IMR-90 (cell line): ENCODE data around the gene SDCCAG8. TPM values are rescaled to one million over a fixed set of nuclear protein-coding genes. Genes with fewer than 3 reads are reported as not detected.
A peak's percentile ranks its signal among the peaks of the same experiment; 100 is the strongest.

Source experiments
- ATAC-seq: fragments of 200-7000 bp; cut with Tn5 transposase; 2 replicates; pipeline ENCODE4 v1.9.1; 2020; ENCODE audit warnings: low read depth, mild to moderate bottlenecking, moderate library complexity
- BruUV-seq: library from RNA; stranded (reverse); fragments of 400-500 nt; replicated peaks from 2 replicates; lab custom pipeline; 2021; lab: Mats Ljungman, UMichigan
- CTCF ChIA-PET: fragments of 300-600 bp; formaldehyde crosslinking; extraction: SDS; loops from one replicate; lab custom pipeline; 2021; ENCODE audit warnings: antibody characterized with exemption; lab: Yijun Ruan, JAX
- POLR2A ChIA-PET: fragments of 300-600 bp; sonication (Branson Sonifier 250); formaldehyde crosslinking; loops from one replicate; lab custom pipeline; 2022; ENCODE audit warnings: antibody characterized with exemption; ENCODE audit not compliant: unreplicated experiment; lab: Charles Lee
- DNase-seq: peaks from one replicate; pipeline ENCODE4 v3.0.0; 2013
- H2AFZ ChIP-seq: replicated peaks from 2 replicates; pipeline ENCODE3; 2013; ENCODE audit warnings: low read length, mild to moderate bottlenecking; ENCODE audit not compliant: poor library complexity
- H2AK5ac ChIP-seq: 2 replicates; pipeline ENCODE4 v1.6.1; 2013; ENCODE audit warnings: low read depth, low read length, inconsistent platforms
- H2AK9ac ChIP-seq: replicated peaks from 2 replicates; pipeline ENCODE3; 2013; ENCODE audit warnings: mild to moderate bottlenecking, low read depth, low read length, moderate library complexity; ENCODE audit not compliant: poor library complexity
- H2BK120ac ChIP-seq: 2 replicates; pipeline ENCODE4 v1.6.1; 2013; ENCODE audit warnings: low read depth, low read length, inconsistent platforms
- H2BK15ac ChIP-seq: 3 replicates; pipeline ENCODE4 v1.6.1; 2013; ENCODE audit warnings: low read depth, low read length, inconsistent platforms
- H2BK20ac ChIP-seq: 2 replicates; pipeline ENCODE4 v1.6.1; 2013; ENCODE audit warnings: low read depth, mild to moderate bottlenecking, inconsistent platforms, low read length, moderate library complexity
- H2BK5ac ChIP-seq: 2 replicates; pipeline ENCODE4 v1.6.1; 2013; ENCODE audit warnings: mild to moderate bottlenecking, low read depth, low read length, inconsistent platforms; ENCODE audit not compliant: poor library complexity, severe bottlenecking
- H3K14ac ChIP-seq: replicated peaks from 2 replicates; pipeline ENCODE4 v1.6.1; 2013; ENCODE audit warnings: low read depth, low read length, inconsistent platforms
- H3K18ac ChIP-seq: 2 replicates; pipeline ENCODE4 v1.6.1; 2013; ENCODE audit warnings: low read depth, low read length, control low read depth
- H3K23ac ChIP-seq: 2 replicates; pipeline ENCODE4 v1.6.1; 2013; ENCODE audit warnings: low read depth, low read length, inconsistent platforms
- H3K27ac ChIP-seq: 2 replicates; pipeline ENCODE4 v1.5.1; 2013; ENCODE audit warnings: mild to moderate bottlenecking, control low read depth, low read length; ENCODE audit not compliant: insufficient read depth
- H3K27me3 ChIP-seq: 2 replicates; pipeline ENCODE4 v1.6.1; 2013; ENCODE audit warnings: low read length; ENCODE audit not compliant: control insufficient read depth, insufficient read depth
- H3K36me3 ChIP-seq: 2 replicates; pipeline ENCODE4 v1.6.1; 2013; ENCODE audit warnings: low read length, mixed read lengths; ENCODE audit not compliant: control insufficient read depth, insufficient read depth
- H3K4ac ChIP-seq: 2 replicates; pipeline ENCODE4 v1.6.1; 2013; ENCODE audit warnings: low read depth, low read length, inconsistent platforms
- H3K4me1 ChIP-seq: 2 replicates; pipeline ENCODE4 v1.6.1; 2013; ENCODE audit warnings: low read length, mixed read lengths; ENCODE audit not compliant: control insufficient read depth, insufficient read depth
- H3K4me2 ChIP-seq: 2 replicates; pipeline ENCODE4 v1.6.1; 2013; ENCODE audit warnings: low read depth, mild to moderate bottlenecking, control low read depth, low read length, moderate library complexity
- H3K4me3 ChIP-seq: 2 replicates; pipeline ENCODE4 v1.5.1; 2013; ENCODE audit warnings: low read depth, mild to moderate bottlenecking, control low read depth, low read length, moderate library complexity; ENCODE audit not compliant: insufficient read depth
- H3K56ac ChIP-seq: 2 replicates; pipeline ENCODE4 v1.6.1; 2013; ENCODE audit warnings: low read length, inconsistent platforms; ENCODE audit not compliant: insufficient read depth; ENCODE audit errors: extremely low read depth
- H3K79me1 ChIP-seq, 2 experiments: 2 replicates each; pipeline ENCODE4 v1.6.1; 2013; ENCODE audit warnings: low read length in 2 of 2, inconsistent platforms in 1 of 2, low read depth in 1 of 2
- H3K9ac ChIP-seq: 2 replicates; pipeline ENCODE4 v1.6.1; 2013; ENCODE audit warnings: low read depth, low read length, control low read depth
- H3K9me1 ChIP-seq: 2 replicates; pipeline ENCODE4 v1.6.1; 2013; ENCODE audit warnings: low read length, inconsistent platforms; ENCODE audit not compliant: insufficient read depth
- H3K9me3 ChIP-seq: 2 replicates; pipeline ENCODE4 v1.6.1; 2013; ENCODE audit warnings: low read length; ENCODE audit not compliant: control insufficient read depth, insufficient read depth
- H4K20me1 ChIP-seq: 2 replicates; pipeline ENCODE4 v1.6.1; 2013; ENCODE audit warnings: low read length, inconsistent platforms; ENCODE audit not compliant: insufficient read depth
- H4K5ac ChIP-seq: 2 replicates; pipeline ENCODE4 v1.6.1; 2013; ENCODE audit warnings: mild to moderate bottlenecking, low read depth, low read length, control low read depth
- H4K8ac ChIP-seq, 2 experiments: 2 replicates each; pipeline ENCODE4 v1.6.1; 2013; ENCODE audit warnings: low read depth in 2 of 2, low read length in 2 of 2, control low read depth in 1 of 2, inconsistent platforms in 1 of 2
- H4K91ac ChIP-seq: 2 replicates; pipeline ENCODE4 v1.6.1; 2013; ENCODE audit warnings: low read depth, low read length, inconsistent platforms; ENCODE audit not compliant: insufficient read depth
- BHLHE40 ChIP-seq: fragments of 150-350 bp; IDR thresholded peaks from 2 replicates; pipeline ENCODE4 v1.6.1; 2016; ENCODE audit warnings: mild to moderate bottlenecking, low read depth, low read length
- FOS ChIP-seq: fragments of 150-350 bp; IDR thresholded peaks from 2 replicates; pipeline ENCODE4 v1.6.1; 2016; ENCODE audit warnings: low read depth, low read length
- MAFK ChIP-seq: IDR thresholded peaks from 2 replicates; pipeline ENCODE4 v1.6.1; 2012; ENCODE audit warnings: low read depth, low read length, improper control_type of control experiment
- WGBS, 2 experiments: methylation state at CpG; one replicate each; pipeline versions ENCODE4 v1.1.5 to v1.1.7; 2013; ENCODE audit warnings: missing lambda C conversion rate in 2 of 2; ENCODE audit not compliant: insufficient read length in 1 of 2; ENCODE audit errors: extremely low coverage in 2 of 2; 5-methylcytosine and 5-hydroxymethylcytosine counted together
- dilution Hi-C: fragments of 300-500 bp; cut with HindIII; formaldehyde crosslinking; loops from one replicate; pipeline ENCODE4 v1.14.3; 2018; ENCODE audit warnings: low sequenced_read_pairs; ENCODE audit not compliant: unreplicated experiment
- in situ Hi-C: fragments of 300-500 bp; cut with MboI; formaldehyde crosslinking; loops from 3 replicates; pipeline ENCODE4 v1.14.3; 2019; ENCODE audit warnings: low sequenced_read_pairs, inconsistent platforms, mixed read lengths
- intact Hi-C: fragments of 100-400 bp; cut with micrococcal nuclease; formaldehyde crosslinking; loops from 2 replicates; pipeline ENCODE4 v1.10.0; 2022
- polyA plus RNA-seq, 3 experiments: library from polyadenylated mRNA; depleted of rRNA; stranded (reverse); fragments of >200 nt; gene quantifications; 2 replicates each; pipeline ENCODE4 v1.2.3, GENCODE V29; 2012; ENCODE audit warnings: low replicate concordance in 1 of 3
- total RNA-seq: library from RNA; depleted of rRNA; stranded (reverse); fragments of >200 nt; gene quantifications from 2 replicates; pipeline ENCODE4 v1.2.3, GENCODE V29; 2012

Gene SDCCAG8
- total and polyA plus RNA-seq, 2 of the 4 experiments (the other 2 are of a cell fraction), result 25.2 to 46.8 TPM

- DNase-seq (no peak), ATAC-seq (no peak)
- Histone ChIP-seq H3K23ac (peak overlapping the region; percentile 18; the same call in 1 of the 2 replicates), H4K91ac (no peak overlapping the region), H4K8ac (peak overlapping the region in 1 of 2 experiments; percentile 24; a peak in 1 of 4 replicates), H3K27ac (no peak overlapping the region; the same call in 1 of the 2 replicates), H2BK15ac (no peak overlapping the region), H2AK5ac (no peak overlapping the region), H2BK120ac (peak overlapping the region; percentile 3; the same call in 1 of the 2 replicates), H4K20me1 (no peaks in the 10 kb centered on the region), H3K9me3 (no peaks in the 10 kb centered on the region), H3K4me1 (peaks cover 13% of the 10 kb centered on the region), H2AFZ (no peak overlapping the region), H2BK5ac (peak overlapping the region; percentile 42), H3K14ac (no peak overlapping the region), H3K79me1 (peaks cover 18 to 27% of the 10 kb centered on the region in 2 experiments), H3K4ac (no peak overlapping the region), H3K9ac (no peak overlapping the region), H3K27me3 (no peaks in the 10 kb centered on the region), H2AK9ac (no peak overlapping the region), H3K36me3 (peaks cover 11% of the 10 kb centered on the region), H4K5ac (no peak overlapping the region), H2BK20ac (no peak overlapping the region), H3K4me2 (no peak overlapping the region), H3K4me3 (no peak overlapping the region), H3K56ac (no peak overlapping the region), H3K9me1 (peaks cover 8% of the 10 kb centered on the region), H3K18ac (no peak overlapping the region)
- WGBS, 2 experiments, result no CpG with 5 or more reads among the region's 2 CpGs
- TF ChIP-seq BHLHE40 (no peak), FOS (no peak), MAFK (no peak)
- ChIA-PET POLR2A (no interaction called here), CTCF (no interaction called here)
- BruUV-seq, result no TSS peak
- in situ Hi-C loops, result no loop called here
- intact Hi-C loops, result no loop called here
- dilution Hi-C loops, result no loop called here
Observed at GRCh38 chr1:243273945-243274344, 18.1 kb downstream of the SDCCAG8 start.
